Parathyroid adenoma (tissue), 2 donors: ENCODE data around the gene PLEKHD1.
A peak's percentile ranks its signal among the peaks of the same experiment; 100 is the strongest.
"Not testable (repeated sequence)": the region's sequence is repeated elsewhere in the genome, so short reads cannot be mapped to it uniquely, and the experiment has no call there.

Experiments used
- H2AFZ ChIP-seq: fragments of 300-600 bp; sonication (generic); one replicate; pipeline ENCODE4 v1.7.0; 2017; ENCODE audit warnings: antibody characterized with exemption, mild to moderate bottlenecking
- H3K27ac ChIP-seq: fragments of 300-600 bp; sonication (generic); one replicate; pipeline ENCODE4 v1.7.0; 2017
- H3K27me3 ChIP-seq: fragments of 300-600 bp; sonication (generic); one replicate; pipeline ENCODE4 v1.7.0; 2017; ENCODE audit warnings: low read length; ENCODE audit not compliant: control insufficient read depth, insufficient read depth
- H3K36me3 ChIP-seq: fragments of 300-600 bp; sonication (generic); one replicate; pipeline ENCODE4 v1.7.0; 2017; ENCODE audit warnings: low read length; ENCODE audit not compliant: control insufficient read depth, insufficient read depth
- H3K4me1 ChIP-seq: fragments of 300-600 bp; sonication (generic); one replicate; pipeline ENCODE4 v1.7.0; 2017; ENCODE audit warnings: control low read depth
- H3K4me2 ChIP-seq: fragments of 300-600 bp; sonication (generic); one replicate; pipeline ENCODE4 v1.7.0; 2017; ENCODE audit warnings: low read length
- H3K4me3 ChIP-seq: fragments of 300-600 bp; sonication (generic); one replicate; pipeline ENCODE4 v1.7.0; 2017; ENCODE audit warnings: low read depth, low read length
- H3K79me2 ChIP-seq: fragments of 300-600 bp; sonication (generic); one replicate; pipeline ENCODE4 v1.7.0; 2017; ENCODE audit warnings: control low read depth
- H3K9ac ChIP-seq: fragments of 300-600 bp; sonication (generic); one replicate; pipeline ENCODE4 v1.7.0; 2017; ENCODE audit warnings: mild to moderate bottlenecking
- H3K9me3 ChIP-seq: fragments of 300-600 bp; sonication (generic); one replicate; pipeline ENCODE4 v1.7.0; 2017; ENCODE audit warnings: low read length; ENCODE audit not compliant: control insufficient read depth
- TF ChIP-seq, protein P1 (sequence below): fragments of 300-600 bp; sonication (generic); IDR thresholded peaks from one replicate; pipeline ENCODE4 v1.7.0; 2017; ENCODE audit warnings: antibody characterized with exemption, mild to moderate bottlenecking
- donor health status: primary hyperparathyroidism.

The PLEKHD1 gene

DNA sequence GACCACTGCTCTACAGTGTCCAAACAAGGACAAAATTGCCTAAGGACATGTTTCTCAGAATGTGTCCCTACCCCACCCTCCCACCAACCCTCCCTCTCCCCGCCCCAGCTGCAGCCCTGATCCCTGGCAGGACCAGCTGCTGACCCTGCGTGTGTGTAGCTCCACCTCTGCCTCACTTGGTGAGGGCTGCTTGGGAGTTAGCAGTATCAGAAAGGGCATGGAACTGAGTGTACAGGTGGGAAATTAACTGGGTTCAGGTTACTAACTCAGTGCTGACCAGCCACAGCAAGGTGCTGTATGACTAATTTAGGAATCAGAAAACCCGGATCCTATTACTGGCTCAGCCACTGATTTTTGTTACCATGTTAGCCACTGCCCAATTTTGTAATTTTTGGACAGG is 11.3 kb upstream of the PLEKHD1 start:
- H3K9ac ChIP-seq, result no peak overlapping the region
- TF ChIP-seq, protein P1, sequence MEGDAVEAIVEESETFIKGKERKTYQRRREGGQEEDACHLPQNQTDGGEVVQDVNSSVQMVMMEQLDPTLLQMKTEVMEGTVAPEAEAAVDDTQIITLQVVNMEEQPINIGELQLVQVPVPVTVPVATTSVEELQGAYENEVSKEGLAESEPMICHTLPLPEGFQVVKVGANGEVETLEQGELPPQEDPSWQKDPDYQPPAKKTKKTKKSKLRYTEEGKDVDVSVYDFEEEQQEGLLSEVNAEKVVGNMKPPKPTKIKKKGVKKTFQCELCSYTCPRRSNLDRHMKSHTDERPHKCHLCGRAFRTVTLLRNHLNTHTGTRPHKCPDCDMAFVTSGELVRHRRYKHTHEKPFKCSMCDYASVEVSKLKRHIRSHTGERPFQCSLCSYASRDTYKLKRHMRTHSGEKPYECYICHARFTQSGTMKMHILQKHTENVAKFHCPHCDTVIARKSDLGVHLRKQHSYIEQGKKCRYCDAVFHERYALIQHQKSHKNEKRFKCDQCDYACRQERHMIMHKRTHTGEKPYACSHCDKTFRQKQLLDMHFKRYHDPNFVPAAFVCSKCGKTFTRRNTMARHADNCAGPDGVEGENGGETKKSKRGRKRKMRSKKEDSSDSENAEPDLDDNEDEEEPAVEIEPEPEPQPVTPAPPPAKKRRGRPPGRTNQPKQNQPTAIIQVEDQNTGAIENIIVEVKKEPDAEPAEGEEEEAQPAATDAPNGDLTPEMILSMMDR, result no peak
- H3K27me3 ChIP-seq, result no peaks in the 10 kb centered on the region
- no peak overlapping the region for H3K4me2 ChIP-seq
- no peaks in the 10 kb centered on the region for H3K9me3 ChIP-seq
- no peak overlapping the region for H3K4me3 ChIP-seq
- H3K4me1 ChIP-seq, result no peaks in the 10 kb centered on the region
- no peaks in the 10 kb centered on the region for H3K79me2 ChIP-seq
- H3K36me3 ChIP-seq, result no peaks in the 10 kb centered on the region
- no peak overlapping the region for H3K27ac ChIP-seq
- H2AFZ ChIP-seq, result no peak overlapping the region

- H3K27ac ChIP-seq, result no peak overlapping the region
- H3K9me3 ChIP-seq, result no peaks in the 10 kb centered on the region
- H3K4me2 ChIP-seq, result no peak overlapping the region
- no peak overlapping the region for H3K9ac ChIP-seq
- no peaks in the 10 kb centered on the region for H3K27me3 ChIP-seq
- H3K4me3 ChIP-seq, result no peak overlapping the region
- TF ChIP-seq, protein P1, result no peak
- H3K79me2 ChIP-seq, result no peaks in the 10 kb centered on the region
- H3K36me3 ChIP-seq, result no peaks in the 10 kb centered on the region
- no peak overlapping the region for H2AFZ ChIP-seq
- H3K4me1 ChIP-seq, result no peaks in the 10 kb centered on the region
These were observed 10.6 kb upstream of the PLEKHD1 start for GRCh38 chr14:69473946-69474345.

GRCh38 chr14:69475194-69475818 is 9.2 kb upstream of the PLEKHD1 start:
- H3K9ac ChIP-seq, result no peak overlapping the region
- H3K27ac ChIP-seq, result no peak overlapping the region
- H3K36me3 ChIP-seq, result no peaks in the 10 kb centered on the region
- H3K9me3 ChIP-seq, result no peaks in the 10 kb centered on the region
- H3K4me3 ChIP-seq, result no peak overlapping the region
- H3K27me3 ChIP-seq, result no peaks in the 10 kb centered on the region
- H3K4me2 ChIP-seq, result no peak overlapping the region
- no peaks in the 10 kb centered on the region for H3K4me1 ChIP-seq
- H2AFZ ChIP-seq, result no peak overlapping the region
- no peaks in the 10 kb centered on the region for H3K79me2 ChIP-seq
- TF ChIP-seq, protein P1, result peak; percentile 23

DNA sequence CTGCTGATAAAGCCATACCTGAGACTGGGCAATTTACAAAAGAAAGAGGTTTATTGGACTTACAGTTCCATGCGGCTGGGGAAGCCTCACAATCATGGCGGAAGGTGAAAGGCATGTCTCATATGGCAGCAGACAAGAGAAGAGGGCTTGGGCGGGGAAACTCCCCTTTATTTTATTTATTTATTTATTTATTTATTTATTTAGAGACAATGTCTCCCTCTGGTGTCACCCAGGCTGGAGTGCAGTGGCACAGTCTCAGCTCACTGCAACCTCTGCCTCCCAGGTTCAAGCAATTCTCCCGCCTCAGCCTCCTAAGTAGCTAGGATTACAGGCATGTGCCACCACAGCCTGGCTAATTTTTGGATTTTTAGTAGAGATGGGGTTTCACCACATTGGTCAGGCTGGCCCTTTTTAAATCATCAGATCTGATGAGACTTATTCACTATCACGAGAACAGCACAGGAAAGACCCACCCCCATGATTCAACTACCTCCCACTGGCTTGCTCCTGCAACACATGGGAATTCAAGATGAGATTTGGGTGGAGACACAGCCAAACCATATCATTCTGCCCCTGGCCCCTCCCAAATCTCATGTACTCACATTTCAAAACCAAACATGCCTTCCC is 7.6 kb upstream of the PLEKHD1 start:
- not testable (repeated sequence) for H3K4me1 ChIP-seq, H3K4me2 ChIP-seq, H3K36me3 ChIP-seq, H2AFZ ChIP-seq, H3K4me3 ChIP-seq, H3K9ac ChIP-seq, H3K9me3 ChIP-seq, H3K27ac ChIP-seq, H3K79me2 ChIP-seq, H3K27me3 ChIP-seq

DNA sequence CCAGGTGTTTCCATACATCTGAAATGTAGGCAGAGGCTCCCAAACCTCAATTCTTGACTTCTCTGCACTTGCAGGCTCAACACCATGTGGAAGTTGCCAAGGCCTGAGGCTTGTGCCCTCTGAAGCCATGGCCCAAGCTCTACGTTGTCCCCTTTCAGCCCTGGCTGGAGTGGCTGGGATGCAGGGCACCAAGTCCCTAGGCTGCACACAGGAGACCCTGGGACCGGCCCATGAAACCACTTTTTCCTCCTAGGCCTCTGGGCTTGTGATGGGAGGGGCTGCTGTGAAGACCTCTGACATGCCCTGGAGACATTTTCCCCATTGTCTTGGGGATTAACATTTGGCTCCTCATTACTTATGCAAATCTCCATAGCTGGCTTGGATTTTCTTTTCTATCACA is 6.5 kb upstream of the PLEKHD1 start:
- not testable (repeated sequence) for H3K9me3 ChIP-seq, H3K4me1 ChIP-seq, H3K79me2 ChIP-seq, H3K27ac ChIP-seq, H3K36me3 ChIP-seq, H3K4me3 ChIP-seq, H3K27me3 ChIP-seq, H2AFZ ChIP-seq, H3K4me2 ChIP-seq, H3K9ac ChIP-seq

- no peak overlapping the region for H3K4me2 ChIP-seq
- no peaks in the 10 kb centered on the region for H3K36me3 ChIP-seq
- no peaks in the 10 kb centered on the region for H3K27me3 ChIP-seq
These were observed 4.8 kb upstream of the PLEKHD1 start for GRCh38 chr14:69479696-69480095.

More at GRCh38 chr14:69479696-69480095, 4.8 kb upstream of the PLEKHD1 start:
- Histone ChIP-seq H3K27ac (no peak overlapping the region), H3K9ac (no peak overlapping the region), H3K4me1 (peaks cover 2% of the 10 kb centered on the region), H3K9me3 (no peaks in the 10 kb centered on the region), H3K79me2 (no peaks in the 10 kb centered on the region), H3K4me3 (no peak overlapping the region), H2AFZ (no peak overlapping the region)
- TF ChIP-seq, protein P1, result no peak
